SK-N-SH (cell line): ENCODE results near the gene PGM2L1. TPM values are rescaled to one million over a fixed set of nuclear protein-coding genes. Genes with fewer than 3 reads are reported as not detected.

Experiments
- CTCF ChIA-PET: fragments of 300-600, 350-600 bp; formaldehyde crosslinking; extraction: SDS; loops from one replicate; lab custom pipeline; 2021; lab: Yijun Ruan, JAX
- POLR2A ChIA-PET: fragments of 350-600 bp; sonication (Branson Sonifier 250); formaldehyde crosslinking; extraction: SDS; loops from one replicate; lab custom pipeline; 2020; ENCODE audit warnings: antibody characterized with exemption, inconsistent platforms; lab: Yijun Ruan, JAX
- DNase-seq: peaks from one replicate; pipeline ENCODE4 v3.0.0; 2012
- H2AFZ ChIP-seq: fragments of 200-600 bp; sonication (generic); 2 replicates; pipeline ENCODE4 v1.8.1; 2016; ENCODE audit warnings: antibody characterized with exemption, mild to moderate bottlenecking, low read depth
- H3F3A ChIP-seq: fragments of 200-600 bp; sonication (generic); replicated peaks from 2 replicates; pipeline ENCODE3; 2016; ENCODE audit warnings: antibody characterized with exemption, mild to moderate bottlenecking; ENCODE audit not compliant: insufficient read depth
- H3K27ac ChIP-seq, 2 experiments: fragments of 200-500 bp in 1 of 2; fragments of 200-600 bp in 1 of 2; sonication (Bioruptor generic) in 1 of 2; sonication (generic), shearing (Covaris generic) in 1 of 2; 2 replicates each; pipeline versions ENCODE4 v1.5.1 to v1.6.1; 2014 to 2016; ENCODE audit warnings: low read depth in 2 of 2, inconsistent platforms in 1 of 2, low read length in 1 of 2, mild to moderate bottlenecking in 1 of 2, mixed read lengths in 1 of 2
- H3K27me3 ChIP-seq: fragments of 200-600 bp; sonication (generic), shearing (Covaris generic); 2 replicates; pipeline ENCODE4 v1.6.1; 2016; ENCODE audit warnings: mixed run types; ENCODE audit not compliant: insufficient read depth
- H3K36me3 ChIP-seq, 2 experiments: fragments of 200-500 bp in 1 of 2; fragments of 200-600 bp in 1 of 2; sonication (Bioruptor generic) in 1 of 2; sonication (generic) in 1 of 2; replicated peaks in 1 of 2; 2 replicates each; pipeline versions ENCODE3 to v1.5.1; 2014 to 2016; ENCODE audit warnings: low read length in 1 of 2, mild to moderate bottlenecking in 1 of 2; ENCODE audit not compliant: insufficient read depth in 2 of 2, control insufficient read depth in 1 of 2
- H3K4me1 ChIP-seq, 2 experiments: fragments of 200-500 bp in 1 of 2; fragments of 200-600 bp in 1 of 2; sonication (Bioruptor generic) in 1 of 2; sonication (generic), shearing (Covaris generic) in 1 of 2; 2 replicates each; pipeline versions ENCODE4 v1.5.1 to v1.6.1; 2014 to 2016; ENCODE audit warnings: low read depth in 1 of 2, low read length in 1 of 2, mixed run types in 1 of 2; ENCODE audit not compliant: insufficient read depth in 2 of 2, control insufficient read depth in 1 of 2
- H3K4me2 ChIP-seq: fragments of 200-600 bp; sonication (generic), shearing (Covaris generic); 2 replicates; pipeline ENCODE4 v1.6.1; 2017; ENCODE audit warnings: mixed run types
- H3K4me3 ChIP-seq, 2 experiments: fragments of 200-500 bp in 1 of 2; fragments of 200-600 bp in 1 of 2; sonication (Bioruptor generic) in 1 of 2; sonication (generic), shearing (Covaris generic) in 1 of 2; 2 replicates each; pipeline versions ENCODE4 v1.5.1 to v1.8.1; 2014 to 2016; ENCODE audit warnings: low read depth in 2 of 2, inconsistent platforms in 1 of 2, low read length in 1 of 2, mild to moderate bottlenecking in 1 of 2, mixed read lengths in 1 of 2, moderate library complexity in 1 of 2
- H3K79me2 ChIP-seq: fragments of 200-600 bp; sonication (generic); 2 replicates; pipeline ENCODE4 v1.8.1; 2017; ENCODE audit warnings: mild to moderate bottlenecking; ENCODE audit not compliant: insufficient read depth
- H3K9ac ChIP-seq: fragments of 200-600 bp; sonication (generic); 2 replicates; pipeline ENCODE4 v1.6.1; 2017; ENCODE audit warnings: mixed run types
- H3K9me2 ChIP-seq: fragments of 200-600 bp; sonication (generic); 2 replicates; pipeline ENCODE4 v1.6.1; 2017; ENCODE audit warnings: mixed run types
- H3K9me3 ChIP-seq: fragments of 200-600 bp; sonication (generic); 2 replicates; pipeline ENCODE4 v1.6.1; 2017; ENCODE audit warnings: mixed run types, mild to moderate bottlenecking, moderate library complexity
- H4K20me1 ChIP-seq: fragments of 200-600 bp; sonication (generic); 2 replicates; pipeline ENCODE4 v1.6.1; 2017; ENCODE audit warnings: mild to moderate bottlenecking, mixed run types; ENCODE audit not compliant: insufficient read depth
- CHD2 ChIP-seq: fragments of 150-350 bp; IDR thresholded peaks from 2 replicates; pipeline ENCODE4 v1.6.1; 2018; ENCODE audit warnings: low read length; ENCODE audit not compliant: partially characterized antibody
- FOSL2 ChIP-seq: IDR thresholded peaks from 2 replicates; pipeline ENCODE4 v1.4.0; 2012; ENCODE audit warnings: low read depth, mild to moderate bottlenecking, moderate library complexity, borderline replicate concordance
- FOXJ3 ChIP-seq: sonication (generic); formaldehyde crosslinking; IDR thresholded peaks from 2 replicates; pipeline ENCODE4 v1.5.1; 2020; ENCODE audit warnings: mild to moderate bottlenecking, missing genetic modification reagents
- GABPA ChIP-seq: IDR thresholded peaks from 2 replicates; pipeline ENCODE4 v1.4.0; 2012; ENCODE audit warnings: low read depth, mild to moderate bottlenecking
- JUND ChIP-seq: IDR thresholded peaks from 2 replicates; pipeline ENCODE4 v1.4.0; 2012
- NRF1 ChIP-seq: IDR thresholded peaks from 2 replicates; pipeline ENCODE4 v1.6.1; 2012; ENCODE audit warnings: low read depth, mild to moderate bottlenecking, low read length
- PBX3 ChIP-seq: IDR thresholded peaks from 2 replicates; pipeline ENCODE4; 2012
- REST ChIP-seq: IDR thresholded peaks from 2 replicates; pipeline ENCODE4 v1.6.1; 2012; ENCODE audit warnings: mild to moderate bottlenecking, low read depth, low read length, moderate library complexity
- RFX5 ChIP-seq: IDR thresholded peaks from 2 replicates; pipeline ENCODE4 v1.6.1; 2012; ENCODE audit warnings: mild to moderate bottlenecking, improper control_type of control experiment, low read length
- RXRA ChIP-seq: IDR thresholded peaks from 2 replicates; pipeline ENCODE4 v1.4.0; 2012; ENCODE audit warnings: low read depth, mild to moderate bottlenecking, borderline replicate concordance
- SMC3 ChIP-seq: IDR thresholded peaks from 2 replicates; pipeline ENCODE4 v1.6.1; 2012; ENCODE audit warnings: low read depth, low read length, improper control_type of control experiment
- TAF1 ChIP-seq: IDR thresholded peaks from 2 replicates; pipeline ENCODE4 v1.6.1; 2012; ENCODE audit warnings: low read depth, mild to moderate bottlenecking, low read length, moderate library complexity, borderline replicate concordance
- WGBS: methylation state at CpG from one replicate; pipeline ENCODE4 v1.1.6; 2017; ENCODE audit warnings: low lambda C conversion rate; 5-methylcytosine and 5-hydroxymethylcytosine counted together
- polyA plus RNA-seq, 3 experiments: library from polyadenylated mRNA; depleted of rRNA; stranded (reverse); fragments of >200 nt; gene quantifications; 2 replicates each; pipeline ENCODE4 v1.2.3, GENCODE V29; 2012
- TF ChIP-seq, protein P1 (sequence below): fragments of 200-600 bp; sonication (generic); IDR thresholded peaks from 2 replicates; pipeline ENCODE4 v1.6.1; 2017; ENCODE audit warnings: antibody characterized with exemption, mild to moderate bottlenecking, moderate library complexity
- TF ChIP-seq, protein P2 (sequence below): IDR thresholded peaks from 2 replicates; pipeline ENCODE4 v1.4.0; 2012; ENCODE audit warnings: low read depth

Gene PGM2L1
- polyA plus RNA-seq, 1 of the 3 experiments (the other 2 are of a cell fraction): 0.90 TPM

DNA sequence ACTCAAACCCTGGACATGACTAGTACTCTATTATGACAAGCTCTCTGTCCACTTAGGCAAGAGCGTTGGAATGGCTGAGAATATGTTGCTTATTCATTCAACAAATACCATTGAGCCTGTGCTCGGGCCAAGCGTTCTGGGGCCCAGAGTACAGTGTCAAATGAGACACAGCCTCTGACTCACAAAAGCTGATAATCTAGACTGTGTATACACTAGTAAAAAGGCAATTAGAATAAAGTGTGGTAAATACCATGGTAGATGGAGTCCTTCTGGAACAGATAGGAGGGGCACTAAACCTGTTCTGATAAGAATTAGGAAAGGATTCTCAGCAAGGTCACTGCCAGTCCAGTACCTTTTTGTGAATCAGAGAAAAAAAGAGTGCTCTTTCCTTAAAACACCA, 44.4 kb upstream of the PGM2L1 start:
- no peak for DNase-seq

More for the DNA sequence above, 44.4 kb upstream of the PGM2L1 start:
- H3K9me3 ChIP-seq: no peaks in the 10 kb centered on the region
- no peaks in the 10 kb centered on the region for H3K79me2 ChIP-seq
- ChIA-PET POLR2A (no interaction called here), CTCF (interaction anchor here (0.6 to 14.5 kb wide), 5 partner anchors 9 to 188 kb away, joined by 3 to 218 read pairs (median 4); no protein-coding TSS in a partner anchor)
- no peaks in the 10 kb centered on the region for H3F3A ChIP-seq
- no peak overlapping the region for H3K4me2 ChIP-seq
- no peaks in the 10 kb centered on the region for H3K9me2 ChIP-seq
- H3K4me3 ChIP-seq: no peak overlapping the region
- TF ChIP-seq REST: no peak
- TF ChIP-seq RXRA: no peak
- TF ChIP-seq, protein P1, sequence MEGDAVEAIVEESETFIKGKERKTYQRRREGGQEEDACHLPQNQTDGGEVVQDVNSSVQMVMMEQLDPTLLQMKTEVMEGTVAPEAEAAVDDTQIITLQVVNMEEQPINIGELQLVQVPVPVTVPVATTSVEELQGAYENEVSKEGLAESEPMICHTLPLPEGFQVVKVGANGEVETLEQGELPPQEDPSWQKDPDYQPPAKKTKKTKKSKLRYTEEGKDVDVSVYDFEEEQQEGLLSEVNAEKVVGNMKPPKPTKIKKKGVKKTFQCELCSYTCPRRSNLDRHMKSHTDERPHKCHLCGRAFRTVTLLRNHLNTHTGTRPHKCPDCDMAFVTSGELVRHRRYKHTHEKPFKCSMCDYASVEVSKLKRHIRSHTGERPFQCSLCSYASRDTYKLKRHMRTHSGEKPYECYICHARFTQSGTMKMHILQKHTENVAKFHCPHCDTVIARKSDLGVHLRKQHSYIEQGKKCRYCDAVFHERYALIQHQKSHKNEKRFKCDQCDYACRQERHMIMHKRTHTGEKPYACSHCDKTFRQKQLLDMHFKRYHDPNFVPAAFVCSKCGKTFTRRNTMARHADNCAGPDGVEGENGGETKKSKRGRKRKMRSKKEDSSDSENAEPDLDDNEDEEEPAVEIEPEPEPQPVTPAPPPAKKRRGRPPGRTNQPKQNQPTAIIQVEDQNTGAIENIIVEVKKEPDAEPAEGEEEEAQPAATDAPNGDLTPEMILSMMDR: no peak
- no peak for TF ChIP-seq JUND
- TF ChIP-seq GABPA: no peak
- TF ChIP-seq, protein P2, sequence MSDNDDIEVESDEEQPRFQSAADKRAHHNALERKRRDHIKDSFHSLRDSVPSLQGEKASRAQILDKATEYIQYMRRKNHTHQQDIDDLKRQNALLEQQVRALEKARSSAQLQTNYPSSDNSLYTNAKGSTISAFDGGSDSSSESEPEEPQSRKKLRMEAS: no peak
- no peak for TF ChIP-seq CHD2
- no peak for TF ChIP-seq PBX3
- TF ChIP-seq FOSL2: no peak
- no peak for TF ChIP-seq FOXJ3 (CRISPR knock-in tag)
- no peak for TF ChIP-seq SMC3
- no peak for TF ChIP-seq NRF1
- TF ChIP-seq RFX5: no peak
- TF ChIP-seq TAF1: no peak
- WGBS: 96% methylated on average over 3 of the region's 3 CpGs
- no peak overlapping the region for H2AFZ ChIP-seq
- peaks cover 0 to 21% of the 10 kb centered on the region in 2 experiments; a peak in 3 of 4 replicates for H3K4me1 ChIP-seq
- H3K36me3 ChIP-seq: no peaks in the 10 kb centered on the region
- no peaks in the 10 kb centered on the region for H4K20me1 ChIP-seq
- H3K9ac ChIP-seq: no peak overlapping the region
- H3K27me3 ChIP-seq: no peaks in the 10 kb centered on the region
- no peak overlapping the region for H3K27ac ChIP-seq
